ENCODE results near the gene COCH.

The COCH gene

GRCh38 chr14:30874120-30874998 lies at the start of gene COCH:
Gene COCH (plus strand): TSS chr14:30874559. CDS start chr14:30874939, 380 bp downstream.
- peak in 1 of 2 donors; percentile 11 for DNase-seq (ENCODE audit: low read depth in 2 of 2)

- DNase-seq (ENCODE audit: low read depth in 2 of 2) = no peak
These were observed 48.3 kb upstream of the COCH start for GRCh38 chr14:30826070-30826469.

- no peak for DNase-seq (ENCODE audit: low read depth in 2 of 2)
These were observed 44.5 kb upstream of the COCH start for GRCh38 chr14:30829853-30830252.

GRCh38 chr14:30834353-30834752 lies 40.0 kb upstream of the COCH start:
- DNase-seq (ENCODE audit: low read depth in 2 of 2) = no peak

GRCh38 chr14:30838351-30838750 lies 36.0 kb upstream of the COCH start:
- no peak for DNase-seq (ENCODE audit: low read depth in 2 of 2)

- no peak for DNase-seq (ENCODE audit: low read depth in 2 of 2)
These were observed 34.1 kb upstream of the COCH start for GRCh38 chr14:30840086-30840779.

- no peak for DNase-seq (ENCODE audit: low read depth in 2 of 2)
These were observed 31.9 kb upstream of the COCH start for GRCh38 chr14:30842431-30842830.

- DNase-seq (ENCODE audit: low read depth in 2 of 2) = no peak
These were observed 25.7 kb upstream of the COCH start for GRCh38 chr14:30848449-30849240.

GRCh38 chr14:30849354-30849753 lies 25.0 kb upstream of the COCH start:
- no peak for DNase-seq (ENCODE audit: low read depth in 2 of 2)

- no peak for DNase-seq (ENCODE audit: low read depth in 2 of 2)
These were observed 24.4 kb upstream of the COCH start for GRCh38 chr14:30849983-30850382.

- DNase-seq (ENCODE audit: low read depth in 2 of 2) = no peak
These were observed 20.4 kb upstream of the COCH start for GRCh38 chr14:30853946-30854345.

- no peak for DNase-seq (ENCODE audit: low read depth in 2 of 2)
These were observed 19.9 kb upstream of the COCH start for GRCh38 chr14:30854492-30854891.

GRCh38 chr14:30855345-30856037 lies 18.9 kb upstream of the COCH start:
- DNase-seq (ENCODE audit: low read depth in 2 of 2) = peak in 1 of 2 donors; percentile 0

- DNase-seq (ENCODE audit: low read depth in 2 of 2) = no peak
These were observed 13.2 kb upstream of the COCH start for GRCh38 chr14:30861200-30861599.

- no peak for DNase-seq (ENCODE audit: low read depth in 2 of 2)
These were observed 9.4 kb upstream of the COCH start for GRCh38 chr14:30864934-30865333.

- no peak for DNase-seq (ENCODE audit: low read depth in 2 of 2)
These were observed 5.6 kb upstream of the COCH start for GRCh38 chr14:30868736-30869135.

- DNase-seq (ENCODE audit: low read depth in 2 of 2) = no peak
These were observed 4.7 kb upstream of the COCH start for GRCh38 chr14:30869551-30870155.

GRCh38 chr14:30872602-30873001 lies 1.8 kb upstream of the COCH start:
- no peak for DNase-seq (ENCODE audit: low read depth in 2 of 2)

- no peak for DNase-seq (ENCODE audit: low read depth in 2 of 2)
These were observed 845 bp upstream of the COCH start for GRCh38 chr14:30873308-30874119.
